ENCODE results near the gene HMOX1. TPM values are rescaled to one million over a fixed set of nuclear protein-coding genes. Genes with fewer than 3 reads are reported as not detected.

HMOX1 gene
- total and polyA plus RNA-seq, 2 donors (not counting 3 experiments of a cell fraction or from before 2014, with no cell fraction given) = 41.1 to 69.1 TPM

GRCh38 chr22:35400501-35400790, 19.6 kb downstream of the HMOX1 start:
- Histone ChIP-seq H3K9me1 (replicated peaks; ENCODE audit: control insufficient read depth, extremely low read depth, insufficient read depth, low read length) (no peaks in the 10 kb centered on the region), H3K36me3 (ENCODE audit: control insufficient read depth in 2 of 2, extremely low read depth in 1 of 2, insufficient read depth in 2 of 2, low read length in 2 of 2) (peaks cover 0 to 4% of the 10 kb centered on the region in 2 experiments), H3K79me2 (ENCODE audit: control insufficient read depth, insufficient read depth, low read length) (peaks cover 19% of the 10 kb centered on the region), H3K4me1 (ENCODE audit: control insufficient read depth, extremely low read depth, insufficient read depth, low read length) (peaks cover 17% of the 10 kb centered on the region), H2AFZ (ENCODE audit: low read depth, low read length) (peak overlapping the region; percentile 98), H3K9me3 (replicated peaks; ENCODE audit: control insufficient read depth, insufficient read depth, low read length) (no peaks in the 10 kb centered on the region), H4K20me1 (replicated peaks; ENCODE audit: control insufficient read depth, extremely low read depth, insufficient read depth, low read length) (no peaks in the 10 kb centered on the region), H3K27me3 (ENCODE audit: control insufficient read depth in 2 of 2, insufficient read depth in 2 of 2, low read length in 2 of 2) (no peaks in the 10 kb centered on the region), H3K27ac (ENCODE audit: insufficient read depth, low read depth, low read length) (peak overlapping the region; percentile 82), H3K4me2 (ENCODE audit: insufficient read depth, low read length) (peak overlapping the region; percentile 89), H3K9ac (replicated peaks; ENCODE audit: extremely low read depth, insufficient read depth, low read length) (peak overlapping the region; percentile 93), H3K4me3 (replicated peaks in 1 of 3; ENCODE audit: insufficient read depth in 1 of 3, low read depth in 1 of 3, low read length in 3 of 3) (peak overlapping the region; percentile 80 to 99 (median 89))
- dilution Hi-C loops (cut with MboI; ENCODE audit: extremely low pct_ligation_motif_present, low sequenced_read_pairs) = no loop called here
- POLR2A ChIA-PET = no interaction called here
- TF ChIP-seq CTCF (IDR thresholded peaks at IDR 0.05; ENCODE audit: extremely low read depth in 1 of 2, insufficient read depth in 1 of 2, low read depth in 1 of 2, low read length in 2 of 2) (no peak), GATA2 (IDR thresholded peaks at IDR 0.05; ENCODE audit: insufficient read depth, insufficient read length, low read depth, low read length) (no peak), POLR2AphosphoS5 (IDR thresholded peaks at IDR 0.05; ENCODE audit: insufficient read depth, low read depth, low read length) (no peak), MYC (IDR thresholded peaks at IDR 0.05; ENCODE audit: low read depth, low read length) (no peak)
- CTCF ChIA-PET = no interaction called here
- FAIRE-seq (peak; percentile 38), DNase-seq (ENCODE audit: low read depth, low spot score) (no peak)
- BruUV-seq (replicated peaks) = no TSS peak
- intact Hi-C loops (cut with micrococcal nuclease) = loop anchor here (1.0 kb wide), 1 partner anchor 50 kb away; no protein-coding TSS in a partner anchor

GRCh38 chr22:35401863-35402262, 21.0 kb downstream of the HMOX1 start:
- no peak overlapping the region for H3K27ac ChIP-seq (ENCODE audit: insufficient read depth, low read depth, low read length)
- H3K4me1 ChIP-seq (ENCODE audit: control insufficient read depth, extremely low read depth, insufficient read depth, low read length) = peaks cover 17% of the 10 kb centered on the region
- H4K20me1 ChIP-seq (replicated peaks; ENCODE audit: control insufficient read depth, extremely low read depth, insufficient read depth, low read length) = no peaks in the 10 kb centered on the region
- TF ChIP-seq JUN (IDR thresholded peaks at IDR 0.05; ENCODE audit: borderline replicate concordance, insufficient read depth, insufficient read length, low read depth) (no peak), FOS (IDR thresholded peaks at IDR 0.05; ENCODE audit: borderline replicate concordance, insufficient read depth, low read length) (no peak), GATA2 (IDR thresholded peaks at IDR 0.05; ENCODE audit: insufficient read depth, insufficient read length, low read depth, low read length) (no peak), POLR2A (IDR thresholded peaks at IDR 0.05; ENCODE audit: low read depth, low read length) (no peak), MAX (IDR thresholded peaks at IDR 0.05; ENCODE audit: insufficient read depth, insufficient read length) (no peak)
- ChIA-PET POLR2A (no interaction called here), CTCF (interaction anchor here (0.8 to 1.1 kb wide), 3 partner anchors 21 to 51 kb away, joined by 3 to 4 read pairs (median 3); partner anchors contain the start of gene HMOX1)
- no peak overlapping the region for H2AFZ ChIP-seq (ENCODE audit: low read depth, low read length)
- no peak overlapping the region for H3K4me2 ChIP-seq (ENCODE audit: insufficient read depth, low read length)
- no TSS peak for BruUV-seq (replicated peaks)
- H3K9ac ChIP-seq (replicated peaks; ENCODE audit: extremely low read depth, insufficient read depth, low read length) = no peak overlapping the region
- H3K4me3 ChIP-seq (replicated peaks in 1 of 3; ENCODE audit: insufficient read depth in 1 of 3, low read depth in 1 of 3, low read length in 3 of 3) = no peak overlapping the region
- DNase-seq (ENCODE audit: low read depth, low spot score) (no peak), FAIRE-seq (no peak)
- no peaks in the 10 kb centered on the region for H3K27me3 ChIP-seq (ENCODE audit: control insufficient read depth in 2 of 2, insufficient read depth in 2 of 2, low read length in 2 of 2)
- peaks cover 3 to 4% of the 10 kb centered on the region in 2 experiments for H3K36me3 ChIP-seq (ENCODE audit: control insufficient read depth in 2 of 2, extremely low read depth in 1 of 2, insufficient read depth in 2 of 2, low read length in 2 of 2)
- H3K9me3 ChIP-seq (replicated peaks; ENCODE audit: control insufficient read depth, insufficient read depth, low read length) = no peaks in the 10 kb centered on the region
- no peaks in the 10 kb centered on the region for H3K9me1 ChIP-seq (replicated peaks; ENCODE audit: control insufficient read depth, extremely low read depth, insufficient read depth, low read length)
- intact Hi-C loops (cut with micrococcal nuclease) = no loop called here
- H3K79me2 ChIP-seq (ENCODE audit: control insufficient read depth, insufficient read depth, low read length) = peaks cover 19% of the 10 kb centered on the region
- dilution Hi-C loops (cut with MboI; ENCODE audit: extremely low pct_ligation_motif_present, low sequenced_read_pairs) = no loop called here

Data from endothelial cell of umbilical vein (primary cell).